ENCODE measurements around the gene GLRB.
"Not testable (repeated sequence)": the region's sequence is repeated elsewhere in the genome, so short reads cannot be mapped to it uniquely, and the experiment has no call there.

Gene GLRB

DNA sequence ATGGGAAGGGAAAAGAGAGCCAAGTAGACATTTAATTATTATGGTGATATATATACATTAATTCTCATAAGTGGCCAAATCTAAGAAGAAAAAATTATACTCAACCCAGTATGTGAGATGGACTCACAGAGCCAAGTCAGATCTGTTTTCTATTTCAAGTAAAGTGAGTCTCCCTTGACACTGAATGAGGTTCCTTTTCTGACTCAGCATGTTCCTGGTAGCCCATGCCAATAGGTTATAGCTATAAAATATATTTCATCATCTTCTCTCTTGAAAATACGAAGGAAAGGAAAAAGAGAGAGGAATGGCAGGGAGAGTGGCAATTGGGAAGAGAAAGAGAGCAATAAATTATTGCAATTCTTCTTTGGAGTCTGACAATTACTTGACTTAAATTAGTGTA is 75.8 kb downstream of the GLRB start:
- no peak overlapping the region for H3K4me3 Mint-ChIP-seq
- no peaks in the 10 kb centered on the region for H3K4me1 Mint-ChIP-seq
- DNase-seq (ENCODE audit: low spot score in 2 of 2) (no peak), ATAC-seq (replicated peaks; ENCODE audit: extremely low read depth, poor library complexity, severe bottlenecking) (no peak)
- H3K36me3 Mint-ChIP-seq (ENCODE audit: insufficient read depth): no peaks in the 10 kb centered on the region
- H3K9me3 Mint-ChIP-seq: peaks cover 33% of the 10 kb centered on the region
- H3K27ac Mint-ChIP-seq (ENCODE audit: low read depth): no peak overlapping the region
- H3K27me3 Mint-ChIP-seq: no peaks in the 10 kb centered on the region

DNA sequence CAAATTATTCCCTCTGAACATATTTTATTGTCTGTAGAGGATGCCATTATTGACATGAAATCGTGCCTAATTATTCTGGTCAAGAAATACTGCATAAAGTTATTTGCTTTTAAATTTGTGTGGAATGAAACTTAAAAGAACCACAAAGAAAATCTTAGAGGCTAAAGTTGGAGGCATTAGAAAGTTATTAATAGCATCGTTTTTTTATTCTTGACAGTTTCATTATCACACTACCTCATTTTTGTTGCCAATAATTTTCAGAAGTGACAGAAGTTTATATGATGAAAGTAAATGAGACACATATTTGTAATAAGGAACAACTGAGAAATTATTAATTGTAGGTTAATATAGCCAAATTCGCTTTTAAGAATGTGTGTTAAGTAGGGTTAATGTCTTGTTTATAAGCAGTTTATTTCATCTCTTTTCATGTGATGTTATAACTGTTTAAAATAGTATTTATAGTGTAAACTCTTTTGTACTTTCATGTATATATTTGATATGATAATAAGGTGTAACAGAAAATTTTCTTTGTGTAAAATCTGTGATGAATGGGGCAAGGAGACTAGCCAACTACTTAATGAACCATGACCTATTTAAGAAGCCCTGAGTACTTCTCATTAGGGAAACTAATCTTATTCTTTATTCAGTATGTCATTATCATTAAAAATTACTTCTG is 90.1 kb downstream of the GLRB start:
- DNase-seq (ENCODE audit: low spot score in 2 of 2) (no peak), ATAC-seq (replicated peaks; ENCODE audit: extremely low read depth, poor library complexity, severe bottlenecking) (no peak)
- no peaks in the 10 kb centered on the region for H3K36me3 Mint-ChIP-seq (ENCODE audit: insufficient read depth)
- no peaks in the 10 kb centered on the region for H3K27me3 Mint-ChIP-seq
- H3K27ac Mint-ChIP-seq (ENCODE audit: low read depth): no peak overlapping the region
- no peaks in the 10 kb centered on the region for H3K4me1 Mint-ChIP-seq
- H3K4me3 Mint-ChIP-seq: no peak overlapping the region
- H3K9me3 Mint-ChIP-seq: peaks cover 28% of the 10 kb centered on the region

DNA sequence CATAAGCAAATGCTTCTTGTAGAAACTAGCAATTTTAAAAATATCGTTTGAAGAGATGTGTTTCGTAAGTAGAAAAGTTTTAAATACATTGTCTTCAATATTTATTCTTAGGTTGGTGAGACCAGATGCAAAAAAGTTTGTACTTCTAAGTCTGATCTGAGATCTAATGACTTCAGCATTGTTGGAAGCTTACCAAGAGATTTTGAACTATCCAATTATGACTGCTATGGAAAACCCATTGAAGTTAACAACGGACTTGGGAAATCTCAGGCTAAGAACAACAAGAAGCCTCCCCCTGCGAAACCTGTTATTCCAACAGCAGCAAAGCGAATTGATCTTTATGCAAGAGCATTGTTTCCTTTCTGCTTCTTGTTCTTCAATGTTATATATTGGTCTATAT is 94.4 kb downstream of the GLRB start:
- ATAC-seq (replicated peaks; ENCODE audit: extremely low read depth, poor library complexity, severe bottlenecking) (no peak), DNase-seq (ENCODE audit: low spot score in 2 of 2) (no peak)
- H3K27ac Mint-ChIP-seq (ENCODE audit: low read depth): no peak overlapping the region
- H3K9me3 Mint-ChIP-seq: peaks cover 14% of the 10 kb centered on the region
- H3K4me3 Mint-ChIP-seq: no peak overlapping the region
- no peaks in the 10 kb centered on the region for H3K4me1 Mint-ChIP-seq
- H3K36me3 Mint-ChIP-seq (ENCODE audit: insufficient read depth): no peaks in the 10 kb centered on the region
- no peaks in the 10 kb centered on the region for H3K27me3 Mint-ChIP-seq

DNA sequence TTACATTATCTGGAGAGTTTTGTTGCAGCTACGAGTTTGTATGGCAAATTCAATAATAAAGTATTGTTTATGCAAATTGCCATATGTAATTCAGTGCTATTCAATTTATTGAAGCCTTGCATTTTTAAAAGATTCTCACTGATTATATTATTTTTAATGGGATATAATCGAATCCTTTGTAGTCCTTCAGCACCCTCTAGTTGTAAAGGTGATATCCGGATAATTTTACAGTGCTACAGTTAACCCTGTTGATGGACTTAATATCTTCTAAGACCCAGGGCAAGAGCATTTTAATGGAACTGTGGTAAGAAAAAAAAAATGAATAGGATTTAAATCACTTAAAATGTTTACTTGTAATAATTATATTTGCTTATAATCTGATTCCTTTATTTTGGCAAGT is 96.1 kb downstream of the GLRB start:
- H3K27ac Mint-ChIP-seq (ENCODE audit: low read depth): no peak overlapping the region
- no peaks in the 10 kb centered on the region for H3K36me3 Mint-ChIP-seq (ENCODE audit: insufficient read depth)
- H3K9me3 Mint-ChIP-seq: peaks cover 14% of the 10 kb centered on the region
- H3K4me3 Mint-ChIP-seq: no peak overlapping the region
- DNase-seq (ENCODE audit: low spot score in 2 of 2): no peak
- no peaks in the 10 kb centered on the region for H3K27me3 Mint-ChIP-seq
- no peak for ATAC-seq (replicated peaks; ENCODE audit: extremely low read depth, poor library complexity, severe bottlenecking)
- no peaks in the 10 kb centered on the region for H3K4me1 Mint-ChIP-seq

DNA sequence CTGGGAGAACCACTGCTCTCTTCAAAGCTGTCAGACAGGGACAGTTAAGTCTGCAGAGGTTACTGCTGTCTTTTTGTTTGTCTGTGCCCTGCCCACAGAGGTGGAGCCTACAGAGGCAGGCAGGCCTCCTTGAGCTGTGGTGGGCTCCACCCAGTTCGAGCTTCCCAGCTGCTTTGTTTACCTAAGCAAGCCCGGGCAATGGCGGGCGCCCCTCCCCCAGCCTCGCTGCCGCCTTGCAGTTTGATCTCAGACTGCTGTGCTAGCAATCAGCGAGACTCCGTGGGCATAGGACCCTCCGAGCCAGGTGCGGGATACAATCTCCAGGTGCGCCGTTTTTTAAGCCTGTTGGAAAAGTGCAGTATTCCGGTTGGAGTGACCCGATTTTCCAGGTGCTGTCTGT is 104.3 kb downstream of the GLRB start:
- H3K9me3 Mint-ChIP-seq; H3K4me1 Mint-ChIP-seq; DNase-seq (ENCODE audit: low spot score in 2 of 2); H3K27me3 Mint-ChIP-seq; H3K4me3 Mint-ChIP-seq; ATAC-seq (replicated peaks; ENCODE audit: extremely low read depth, poor library complexity, severe bottlenecking); H3K36me3 Mint-ChIP-seq (ENCODE audit: insufficient read depth); H3K27ac Mint-ChIP-seq (ENCODE audit: low read depth): not testable (repeated sequence)

DNA sequence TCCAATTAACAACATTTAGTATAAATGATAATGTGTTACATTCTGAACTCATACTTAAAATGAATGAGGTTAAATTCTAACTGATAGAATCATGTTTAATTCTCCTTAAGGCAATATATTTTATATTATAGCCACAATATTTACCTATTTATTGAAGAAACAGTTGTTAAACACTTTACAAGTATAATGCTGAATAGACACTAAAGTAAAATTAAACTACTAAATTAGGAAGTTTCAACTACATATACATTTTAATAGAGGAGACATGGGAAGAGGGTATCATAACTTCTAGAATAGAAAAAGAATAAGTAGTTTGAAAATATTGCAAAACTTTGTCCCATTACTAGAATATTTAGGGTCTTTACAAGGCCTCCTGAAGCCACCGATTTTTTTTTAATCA is 108.3 kb downstream of the GLRB start:
- H3K27me3 Mint-ChIP-seq: no peaks in the 10 kb centered on the region
- no peaks in the 10 kb centered on the region for H3K4me1 Mint-ChIP-seq
- H3K9me3 Mint-ChIP-seq: peaks cover 10% of the 10 kb centered on the region
- H3K27ac Mint-ChIP-seq (ENCODE audit: low read depth): no peak overlapping the region
- H3K36me3 Mint-ChIP-seq (ENCODE audit: insufficient read depth): no peaks in the 10 kb centered on the region
- DNase-seq (ENCODE audit: low spot score in 2 of 2): no peak
- no peak for ATAC-seq (replicated peaks; ENCODE audit: extremely low read depth, poor library complexity, severe bottlenecking)
- H3K4me3 Mint-ChIP-seq: no peak overlapping the region

DNA sequence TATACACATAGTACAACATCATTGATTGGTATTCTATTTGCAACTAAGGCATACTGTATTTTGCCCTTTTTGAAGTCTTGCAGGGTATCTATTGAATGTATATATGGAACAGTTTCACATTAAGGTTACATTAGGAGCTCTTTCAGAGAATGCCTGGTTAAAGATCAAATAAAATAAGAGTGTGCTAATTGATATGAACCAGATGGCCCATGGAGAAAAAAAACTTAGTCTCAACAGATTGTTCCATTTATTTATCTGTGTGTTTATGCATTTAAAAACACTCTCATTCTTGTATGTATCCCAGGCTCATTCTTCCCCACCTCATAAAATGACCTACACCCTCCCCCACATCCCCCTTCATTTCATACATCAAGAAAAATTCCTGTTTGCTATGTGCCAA is 109.4 kb downstream of the GLRB start:
- Mint-ChIP-seq H3K27ac (ENCODE audit: low read depth) (no peak overlapping the region), H3K27me3 (no peaks in the 10 kb centered on the region), H3K9me3 (peaks cover 19% of the 10 kb centered on the region), H3K4me3 (no peak overlapping the region), H3K4me1 (no peaks in the 10 kb centered on the region), H3K36me3 (ENCODE audit: insufficient read depth) (no peaks in the 10 kb centered on the region)
- DNase-seq (ENCODE audit: low spot score in 2 of 2) (no peak), ATAC-seq (replicated peaks; ENCODE audit: extremely low read depth, poor library complexity, severe bottlenecking) (no peak)

DNA sequence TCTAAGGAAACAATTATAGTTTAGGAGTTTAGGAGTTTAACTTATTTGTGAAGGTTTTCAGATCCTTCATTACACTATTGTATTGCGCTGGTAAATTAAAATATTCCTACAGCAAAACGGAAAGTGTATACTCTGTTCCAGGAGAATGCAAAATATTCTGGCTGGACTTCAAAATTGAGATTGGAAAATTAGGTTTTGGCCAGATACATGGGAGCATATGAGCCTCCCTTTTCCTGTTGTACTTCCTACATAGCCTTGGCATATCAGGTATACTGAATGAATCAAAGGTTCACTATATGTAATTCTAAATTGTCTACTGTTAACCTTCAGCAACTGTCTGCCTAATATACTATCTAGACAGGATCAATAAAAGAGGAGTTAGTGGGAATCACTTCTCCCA is 119.4 kb downstream of the GLRB start:
- Mint-ChIP-seq H3K4me3 (no peak overlapping the region), H3K4me1 (no peaks in the 10 kb centered on the region), H3K9me3 (peaks cover 14% of the 10 kb centered on the region), H3K27me3 (no peaks in the 10 kb centered on the region), H3K27ac (ENCODE audit: low read depth) (no peak overlapping the region), H3K36me3 (ENCODE audit: insufficient read depth) (no peaks in the 10 kb centered on the region)
- DNase-seq (ENCODE audit: low spot score in 2 of 2): no peak
- ATAC-seq (replicated peaks; ENCODE audit: extremely low read depth, poor library complexity, severe bottlenecking): no peak

DNA sequence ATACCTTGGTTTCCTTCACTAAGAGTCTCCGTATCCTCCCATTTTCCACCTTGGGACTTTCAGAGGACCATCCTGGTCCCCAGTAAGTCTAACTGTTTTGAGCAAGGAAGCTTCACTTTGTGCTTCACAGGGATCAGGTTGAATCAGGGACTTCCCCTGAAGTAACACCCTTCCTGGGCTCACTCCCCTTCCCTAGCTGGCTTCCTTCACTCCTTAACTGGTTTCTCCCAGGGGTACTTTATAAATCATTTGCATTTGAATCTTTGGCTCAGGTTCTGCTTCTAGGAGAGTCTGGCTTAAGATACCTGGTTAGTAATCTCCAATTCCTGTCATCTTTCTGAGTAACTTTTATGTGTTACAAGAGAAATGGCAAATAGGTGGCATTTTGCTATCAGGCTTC is 120.1 kb downstream of the GLRB start:
- Mint-ChIP-seq H3K27ac (ENCODE audit: low read depth) (no peak overlapping the region), H3K9me3 (peaks cover 14% of the 10 kb centered on the region), H3K36me3 (ENCODE audit: insufficient read depth) (no peaks in the 10 kb centered on the region), H3K4me1 (no peaks in the 10 kb centered on the region), H3K4me3 (no peak overlapping the region), H3K27me3 (no peaks in the 10 kb centered on the region)
- no peak for DNase-seq (ENCODE audit: low spot score in 2 of 2)
- ATAC-seq (replicated peaks; ENCODE audit: extremely low read depth, poor library complexity, severe bottlenecking): no peak

DNA sequence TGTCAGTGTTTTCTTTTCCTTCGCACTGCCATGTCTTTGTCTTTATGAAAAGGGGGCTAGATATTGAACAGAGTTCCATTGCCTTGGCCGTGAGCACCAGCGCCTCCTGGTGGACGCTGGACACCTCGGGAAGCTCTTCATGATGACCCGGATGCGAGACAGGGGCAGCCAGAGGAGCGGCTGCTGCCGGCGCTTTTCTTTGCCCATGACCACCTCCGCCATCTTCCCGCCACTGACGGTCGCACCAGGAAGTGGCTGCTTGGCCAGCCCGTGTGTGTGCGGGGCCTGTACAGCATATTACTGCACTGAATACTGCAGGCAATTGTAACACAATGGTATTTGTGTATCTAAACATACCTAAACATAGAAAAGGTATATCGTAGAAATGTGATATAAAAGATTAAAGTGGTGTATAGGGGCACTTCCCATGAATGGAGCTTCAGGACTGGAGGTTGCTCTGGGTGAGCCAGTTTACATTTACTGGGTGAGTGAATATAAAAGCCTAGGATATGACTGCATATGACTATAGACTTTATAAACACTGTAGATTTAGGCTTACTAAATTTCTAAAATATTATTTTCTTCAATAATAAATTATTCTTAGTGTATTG is 128.8 kb downstream of the GLRB start:
- H3K36me3 Mint-ChIP-seq (ENCODE audit: insufficient read depth): no peaks in the 10 kb centered on the region
- no peaks in the 10 kb centered on the region for H3K27me3 Mint-ChIP-seq
- no peak overlapping the region for H3K4me3 Mint-ChIP-seq
- H3K27ac Mint-ChIP-seq (ENCODE audit: low read depth): no peak overlapping the region
- H3K4me1 Mint-ChIP-seq: no peaks in the 10 kb centered on the region
- DNase-seq (ENCODE audit: low spot score in 2 of 2) (no peak), ATAC-seq (replicated peaks; ENCODE audit: extremely low read depth, poor library complexity, severe bottlenecking) (no peak)
- peaks cover 15% of the 10 kb centered on the region for H3K9me3 Mint-ChIP-seq

DNA sequence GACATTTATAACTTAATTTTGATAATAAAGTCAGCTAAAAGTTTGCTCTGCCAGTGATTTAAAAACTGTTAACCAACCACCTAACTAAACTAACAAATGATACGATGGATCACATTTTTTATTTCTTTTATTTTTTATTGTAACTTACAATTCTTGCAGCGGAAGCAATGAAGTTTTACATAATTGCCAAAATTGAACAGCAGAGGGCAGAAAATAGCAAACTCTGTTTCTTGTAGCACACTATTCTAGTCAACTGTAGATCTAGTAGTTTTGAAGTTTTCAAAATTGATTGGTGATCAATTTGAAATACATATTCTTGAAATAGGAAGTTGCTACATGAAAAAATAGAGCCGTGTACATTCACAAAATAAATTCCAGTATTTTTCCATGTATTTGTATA is 141.8 kb downstream of the GLRB start:
- Mint-ChIP-seq H3K27ac (ENCODE audit: low read depth) (no peak overlapping the region), H3K27me3 (no peaks in the 10 kb centered on the region), H3K4me3 (no peak overlapping the region), H3K4me1 (no peaks in the 10 kb centered on the region), H3K36me3 (ENCODE audit: insufficient read depth) (no peaks in the 10 kb centered on the region), H3K9me3 (peaks cover 26% of the 10 kb centered on the region)
- DNase-seq (ENCODE audit: low spot score in 2 of 2) (no peak), ATAC-seq (replicated peaks; ENCODE audit: extremely low read depth, poor library complexity, severe bottlenecking) (no peak)

DNA sequence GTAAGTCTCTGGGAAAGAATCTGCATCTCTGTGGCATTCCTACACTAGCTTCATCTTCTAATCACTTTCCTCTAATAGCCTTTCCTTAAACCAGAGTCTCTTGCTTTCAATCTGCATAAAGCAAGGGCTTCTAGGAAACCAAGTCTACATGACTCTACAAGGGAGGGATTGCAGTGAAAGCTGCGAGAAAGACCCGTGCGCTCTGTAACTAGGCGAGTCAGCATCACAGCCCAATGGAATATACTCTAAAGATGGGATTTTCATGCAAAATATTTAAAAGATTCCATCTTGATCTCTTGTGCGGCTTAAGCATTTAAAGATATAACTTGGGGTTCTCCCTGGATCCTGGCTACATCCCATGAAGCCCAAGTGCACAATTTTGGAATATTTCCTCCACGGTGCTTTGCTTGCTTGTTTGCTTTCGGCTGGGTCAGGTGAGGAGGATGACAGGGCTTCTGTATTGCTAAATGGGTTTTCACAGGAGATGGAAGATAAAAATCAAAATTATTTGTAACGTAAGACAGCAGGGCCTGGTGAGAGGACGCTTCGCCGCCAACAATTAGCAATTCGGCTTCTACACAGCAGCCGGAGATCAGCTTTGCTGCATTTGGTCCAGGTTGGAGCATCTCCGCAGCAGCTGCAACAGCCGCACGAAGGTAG is 143.9 kb downstream of the GLRB start:
- DNase-seq (ENCODE audit: low spot score in 2 of 2) (no peak), ATAC-seq (replicated peaks; ENCODE audit: extremely low read depth, poor library complexity, severe bottlenecking) (no peak)
- H3K36me3 Mint-ChIP-seq (ENCODE audit: insufficient read depth): no peaks in the 10 kb centered on the region
- no peaks in the 10 kb centered on the region for H3K4me1 Mint-ChIP-seq
- no peaks in the 10 kb centered on the region for H3K27me3 Mint-ChIP-seq
- peaks cover 26% of the 10 kb centered on the region for H3K9me3 Mint-ChIP-seq
- no peak overlapping the region for H3K4me3 Mint-ChIP-seq
- no peak overlapping the region for H3K27ac Mint-ChIP-seq (ENCODE audit: low read depth)

DNA sequence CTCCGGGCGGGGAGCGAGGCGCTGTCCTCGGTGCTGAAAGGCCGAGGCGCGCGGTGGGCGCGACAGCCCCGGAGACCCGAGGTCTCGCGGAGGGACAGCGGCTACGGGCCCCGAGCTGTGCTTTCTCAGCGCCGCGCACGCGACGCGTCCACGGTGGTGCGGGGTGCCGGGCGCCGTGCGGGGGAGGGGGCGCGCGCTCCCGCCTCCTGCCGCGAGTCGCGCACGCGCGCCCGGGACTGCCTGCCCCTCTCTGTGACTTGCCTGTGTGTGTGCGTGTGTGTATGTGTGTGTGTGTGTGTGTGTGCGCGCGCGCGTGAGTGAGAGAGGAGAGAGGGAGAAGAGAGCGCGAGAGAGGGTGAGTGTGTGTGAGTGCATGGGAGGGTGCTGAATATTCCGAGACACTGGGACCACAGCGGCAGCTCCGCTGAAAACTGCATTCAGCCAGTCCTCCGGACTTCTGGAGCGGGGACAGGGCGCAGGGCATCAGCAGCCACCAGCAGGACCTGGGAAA is 144.5 kb downstream of the GLRB start, which contains the start of gene GRIA2:
Gene GRIA2, plus strand, starts transcription at position 358 of the 511 bp plus-strand sequence. CDS start 315 bp downstream, outside the sequence.
- Mint-ChIP-seq H3K4me3 (no peak within 1 kb of the TSS), H3K27ac (ENCODE audit: low read depth) (no peak within 1 kb of the TSS), H3K36me3 (ENCODE audit: insufficient read depth) (no peaks in the 10 kb centered on the region), H3K27me3 (no peaks in the 10 kb centered on the region), H3K4me1 (no peaks in the 10 kb centered on the region), H3K9me3 (peaks cover 26% of the 10 kb centered on the region)
- DNase-seq (ENCODE audit: low spot score in 2 of 2): no peak
- no peak for ATAC-seq (replicated peaks; ENCODE audit: extremely low read depth, poor library complexity, severe bottlenecking)
